Right lobe of liver (tissue), 6 donors: ENCODE measurements around the gene LRRC46. TPM values are rescaled to one million over a fixed set of nuclear protein-coding genes. Genes with fewer than 3 reads are reported as not detected.

Experiments
- ATAC-seq, 4 donors: fragments of 200-7000 bp; cut with Tn5 transposase; one replicate each; pipeline ENCODE4 v1.9.1; 2020; ENCODE audit warnings: mild to moderate bottlenecking in 4 of 4, moderate library complexity in 4 of 4
- DNase-seq, 3 donors: peaks; one replicate each; pipeline ENCODE4 v3.0.0-alpha.2; 2020
- H3K27ac ChIP-seq, 3 donors: fragments of 200-600 bp; one replicate each; pipeline ENCODE4 v1.8.0; 2022
- H3K27me3 ChIP-seq, 2 donors: fragments of 200-600 bp; one replicate each; pipeline ENCODE4 v1.8.0; 2022
- H3K36me3 ChIP-seq, 4 donors: fragments of 200-600 bp; sonication (generic) in 1 of 4; one replicate each; pipeline versions ENCODE4 v1.5.1 to v1.8.0; 2017 to 2022; ENCODE audit warnings: control low read depth in 1 of 4
- H3K4me1 ChIP-seq, 4 donors: fragments of 200-600 bp; sonication (generic) in 1 of 4; one replicate each; pipeline versions ENCODE4 v1.5.1 to v1.8.0; 2017 to 2022; ENCODE audit warnings: control low read depth in 1 of 4
- H3K4me3 ChIP-seq, 3 donors: fragments of 200-600 bp; one replicate each; pipeline ENCODE4 v1.8.0; 2022
- H3K9me3 ChIP-seq, 4 donors: fragments of 200-600 bp; sonication (generic) in 1 of 4; one replicate each; pipeline versions ENCODE4 v1.5.1 to v1.8.0; 2017 to 2022; ENCODE audit warnings: control low read depth in 1 of 4
- POLR2A ChIP-seq: fragments of 450-650 bp; IDR thresholded peaks from one replicate; pipeline ENCODE4 v1.6.1; 2017; ENCODE audit warnings: antibody characterized with exemption, mild to moderate bottlenecking
- WGBS: methylation state at CpG from one replicate; pipeline ENCODE4 v1.1.6; 2018; ENCODE audit warnings: low coverage, low lambda C conversion rate; ENCODE audit not compliant: insufficient coverage; ENCODE audit errors: missing lambda C conversion rate; 5-methylcytosine and 5-hydroxymethylcytosine counted together
- intact Hi-C, 2 donors: fragments of 100-400 bp; cut with DNase I; formaldehyde crosslinking; loops; one replicate each; pipeline versions ENCODE4 v1.11.2 to v1.14.1; 2022
- total RNA-seq, 6 experiments: library from RNA; depleted of rRNA in 2 of 6; stranded (reverse); fragments of >200 nt in 2 of 6; fragmentation: NEBNext Ultra II Directional in 3 of 6; extraction: Animal tissue kit (Norgen Biotek cat#: 25700) in 3 of 6; gene quantifications; one replicate each; pipeline versions ENCODE4 v1.1.0 to v1.2.4, GENCODE V29; 2016 to 2023
- TF ChIP-seq, protein P1 (sequence below), 4 donors: fragments of 200-600 bp in 3 of 4; fragments of 450-650 bp in 1 of 4; IDR thresholded peaks; one replicate each; pipeline versions ENCODE4 v1.5.1 to v1.8.0; 2016 to 2022; ENCODE audit warnings: antibody characterized with exemption in 4 of 4, mild to moderate bottlenecking in 2 of 4
- donor health status: DM: no; HTN: yes; CAD: no.
- donor health status: DM: no; HTN: no; CAD: no.
- donor health status: DM: no; HTN: no; CAD: no.
- donor health status: DM: no; HTN: yes; CAD: no.
- donor health status: DM: no; HTN: yes; CAD: no.

The LRRC46 gene
- total RNA-seq, 6 experiments from 2014 or later = 0.12 to 0.44 (median 0.35) TPM

DNA sequence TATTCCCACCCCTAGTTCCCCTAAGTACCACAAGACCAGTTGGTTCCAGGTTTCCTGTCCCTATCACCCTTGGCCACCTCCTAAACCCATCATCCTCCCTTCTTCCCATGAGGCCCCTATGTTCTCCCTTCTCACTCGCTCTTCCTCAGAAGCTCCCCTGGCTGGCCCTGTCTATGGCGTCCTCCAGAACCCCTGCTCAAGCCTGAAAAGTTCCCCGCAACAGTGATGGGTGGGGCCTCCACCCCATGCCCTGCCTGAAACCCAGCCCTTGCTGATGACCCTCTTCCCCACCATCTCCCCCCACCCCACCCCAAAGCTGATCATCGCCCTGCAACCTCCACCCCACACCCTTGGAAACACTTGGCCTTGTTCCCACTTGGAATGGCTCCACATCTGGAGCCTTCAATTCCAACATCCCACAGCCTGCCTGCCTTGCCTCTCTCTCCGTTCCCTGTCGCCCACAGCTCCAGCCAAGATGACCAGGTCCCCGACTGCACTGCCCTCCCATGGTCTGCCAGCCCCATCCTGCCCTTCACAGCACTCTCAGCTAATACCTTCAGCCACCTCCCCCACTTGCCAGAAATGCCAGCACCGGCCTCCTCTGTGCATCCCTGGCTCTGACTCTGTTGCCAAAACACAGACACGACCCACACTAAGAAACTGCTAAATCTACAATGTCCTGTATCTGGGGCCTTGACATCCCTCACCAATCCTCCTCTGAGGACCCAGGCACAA, 20.4 kb upstream of the LRRC46 start:
- no peaks in the 10 kb centered on the region for H3K9me3 ChIP-seq
- intact Hi-C loops = no loop called here
- no peak overlapping the region for H3K27ac ChIP-seq
- no peaks in the 10 kb centered on the region for H3K27me3 ChIP-seq
- WGBS = 67% methylated on average over 9 of the region's 9 CpGs
- TF ChIP-seq, protein P1, sequence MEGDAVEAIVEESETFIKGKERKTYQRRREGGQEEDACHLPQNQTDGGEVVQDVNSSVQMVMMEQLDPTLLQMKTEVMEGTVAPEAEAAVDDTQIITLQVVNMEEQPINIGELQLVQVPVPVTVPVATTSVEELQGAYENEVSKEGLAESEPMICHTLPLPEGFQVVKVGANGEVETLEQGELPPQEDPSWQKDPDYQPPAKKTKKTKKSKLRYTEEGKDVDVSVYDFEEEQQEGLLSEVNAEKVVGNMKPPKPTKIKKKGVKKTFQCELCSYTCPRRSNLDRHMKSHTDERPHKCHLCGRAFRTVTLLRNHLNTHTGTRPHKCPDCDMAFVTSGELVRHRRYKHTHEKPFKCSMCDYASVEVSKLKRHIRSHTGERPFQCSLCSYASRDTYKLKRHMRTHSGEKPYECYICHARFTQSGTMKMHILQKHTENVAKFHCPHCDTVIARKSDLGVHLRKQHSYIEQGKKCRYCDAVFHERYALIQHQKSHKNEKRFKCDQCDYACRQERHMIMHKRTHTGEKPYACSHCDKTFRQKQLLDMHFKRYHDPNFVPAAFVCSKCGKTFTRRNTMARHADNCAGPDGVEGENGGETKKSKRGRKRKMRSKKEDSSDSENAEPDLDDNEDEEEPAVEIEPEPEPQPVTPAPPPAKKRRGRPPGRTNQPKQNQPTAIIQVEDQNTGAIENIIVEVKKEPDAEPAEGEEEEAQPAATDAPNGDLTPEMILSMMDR (IDR thresholded peaks at IDR 0.05) = no peak
- no peak for TF ChIP-seq POLR2A
- ATAC-seq (no peak), DNase-seq (peak in 2 of 3 donors; percentile 42 to 44)
- H3K4me3 ChIP-seq = no peak overlapping the region
- H3K36me3 ChIP-seq = no peaks in the 10 kb centered on the region
- no peaks in the 10 kb centered on the region for H3K4me1 ChIP-seq

DNA sequence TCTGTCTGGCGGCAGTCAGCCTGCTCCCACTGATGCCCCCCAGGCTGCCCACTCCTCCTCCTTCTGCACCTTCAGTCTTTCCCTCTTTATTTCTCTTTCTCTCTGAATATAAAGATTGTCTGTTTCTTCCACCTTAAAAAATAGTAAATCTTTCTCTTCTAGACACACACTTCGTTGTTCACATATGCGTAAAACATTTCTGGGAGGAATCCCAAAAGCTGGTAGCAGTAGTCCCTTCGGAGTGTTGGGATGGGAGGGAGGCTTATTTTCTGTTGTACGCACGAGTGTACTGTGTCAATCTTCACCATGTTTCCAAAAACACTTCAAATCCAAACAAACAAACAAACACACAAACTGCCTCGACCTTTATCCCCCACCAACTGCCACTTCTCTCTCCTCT, 19.8 kb upstream of the LRRC46 start:
- 67% methylated on average over 7 of the region's 7 CpGs for WGBS
- ATAC-seq = no peak
- H3K4me3 ChIP-seq = no peak overlapping the region
- no peak for TF ChIP-seq POLR2A
- TF ChIP-seq, protein P1 (IDR thresholded peaks at IDR 0.05) = no peak
- H3K27me3 ChIP-seq = no peaks in the 10 kb centered on the region
- no peaks in the 10 kb centered on the region for H3K9me3 ChIP-seq
- H3K27ac ChIP-seq = no peak overlapping the region
- no peaks in the 10 kb centered on the region for H3K36me3 ChIP-seq
- intact Hi-C loops = no loop called here
- H3K4me1 ChIP-seq = no peaks in the 10 kb centered on the region
- no peak for DNase-seq

DNA sequence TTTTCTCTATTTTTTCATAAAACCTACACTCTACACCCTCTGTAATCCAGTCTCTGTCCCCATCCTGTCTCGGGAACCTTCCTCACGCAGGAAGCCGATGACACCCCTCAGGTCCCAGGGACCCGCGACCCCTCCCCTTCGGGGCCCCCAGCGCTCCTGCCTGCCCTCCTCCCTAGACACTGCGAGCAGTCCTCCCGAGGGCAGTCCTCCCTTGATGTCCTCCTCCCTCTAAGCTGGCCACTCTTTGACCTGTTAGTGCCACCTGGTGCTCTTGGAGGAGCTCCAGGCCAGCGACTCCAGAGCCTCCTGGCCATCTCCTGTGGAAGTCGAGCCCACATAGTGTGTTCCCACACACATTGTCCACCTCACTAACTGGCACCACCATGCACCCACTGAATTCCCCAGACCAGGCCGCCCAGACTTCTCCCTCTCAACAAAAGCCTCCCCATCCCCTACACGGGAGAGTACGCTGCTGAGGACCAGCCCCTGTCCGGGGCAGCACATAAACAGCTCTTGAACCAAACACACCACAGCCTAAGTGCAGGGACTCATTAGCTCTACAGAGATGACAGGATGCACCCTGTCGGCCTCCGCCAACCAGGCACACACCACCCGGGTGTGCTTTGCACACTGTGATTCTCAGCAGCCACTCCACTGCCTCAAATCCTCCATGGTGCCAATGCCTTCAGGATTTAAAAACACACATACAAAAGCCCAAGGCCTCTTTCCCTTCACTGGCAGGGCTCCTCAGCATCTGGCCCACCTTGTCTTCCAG, 19.1 kb upstream of the LRRC46 start:
- H3K4me1 ChIP-seq = no peaks in the 10 kb centered on the region
- no peaks in the 10 kb centered on the region for H3K27me3 ChIP-seq
- no peaks in the 10 kb centered on the region for H3K36me3 ChIP-seq
- DNase-seq (peak in 2 of 3 donors; percentile 14 to 43), ATAC-seq (no peak)
- H3K4me3 ChIP-seq = no peak overlapping the region
- WGBS = 70% methylated on average over 10 of the region's 18 CpGs
- intact Hi-C loops = no loop called here
- no peak overlapping the region for H3K27ac ChIP-seq
- H3K9me3 ChIP-seq = no peaks in the 10 kb centered on the region
- TF ChIP-seq, protein P1 (IDR thresholded peaks at IDR 0.05) = no peak
- no peak for TF ChIP-seq POLR2A

DNA sequence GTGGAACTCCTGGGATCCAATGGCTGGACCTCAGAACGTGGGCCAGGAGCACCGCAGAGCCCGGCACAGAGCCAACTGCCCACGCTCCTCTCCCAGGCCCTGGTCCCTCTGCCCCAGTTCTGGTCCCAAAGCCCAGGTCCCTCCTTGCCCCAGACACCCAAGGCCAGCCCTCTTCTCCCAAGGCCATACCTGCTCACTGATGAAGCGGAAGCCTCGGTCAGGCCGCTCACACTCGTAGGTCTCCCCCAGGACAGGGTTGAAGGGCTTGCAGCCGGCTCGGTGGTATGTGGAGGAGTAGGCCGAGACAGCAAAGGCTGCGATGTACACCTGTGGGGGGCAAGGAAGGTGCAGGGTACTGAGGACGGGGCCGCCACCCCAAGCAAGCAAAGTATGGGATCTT, 18.4 kb upstream of the LRRC46 start:
- peak in 1 of 3 donors; percentile 44 for DNase-seq
- no peaks in the 10 kb centered on the region for H3K36me3 ChIP-seq
- no peak overlapping the region for H3K27ac ChIP-seq
- no peaks in the 10 kb centered on the region for H3K4me1 ChIP-seq
- no peak for ATAC-seq
- intact Hi-C loops = no loop called here
- no peak overlapping the region for H3K4me3 ChIP-seq
- H3K9me3 ChIP-seq = no peaks in the 10 kb centered on the region
- WGBS = 79% methylated on average over 11 of the region's 14 CpGs
- no peaks in the 10 kb centered on the region for H3K27me3 ChIP-seq
- TF ChIP-seq, protein P1 (IDR thresholded peaks at IDR 0.05) = no peak
- no peak for TF ChIP-seq POLR2A
